HG03025 (cell line): ENCODE measurements around the gene SLC25A11.
"Not testable (repeated sequence)": the region's sequence is repeated elsewhere in the genome, so short reads cannot be mapped to it uniquely, and the experiment has no call there.

Source experiments
- ATAC-seq: cut with Tn5 transposase; IDR thresholded peaks from one replicate; pipeline ENCODE4 v1.9.1; 2021; ENCODE audit warnings: mild to moderate bottlenecking, moderate library complexity; ENCODE audit not compliant: unreplicated experiment, low FRiP score

The SLC25A11 gene

DNA sequence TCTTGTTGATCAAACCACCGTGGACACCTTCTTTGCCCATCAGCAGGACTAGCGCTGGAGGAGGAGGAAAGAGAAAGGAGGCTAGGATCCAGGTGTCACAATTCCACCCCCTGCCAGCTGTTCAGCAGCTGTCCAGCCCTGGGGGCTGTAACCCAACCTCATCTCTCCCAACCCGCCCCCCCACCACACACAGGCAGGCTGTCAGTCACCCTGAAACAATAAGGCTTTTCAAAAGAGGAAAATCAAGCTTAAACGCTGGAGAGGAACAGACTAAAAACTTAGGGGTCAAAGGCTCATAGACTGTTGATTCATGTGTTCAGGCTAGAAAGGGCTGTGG lies 6.1 kb upstream of the SLC25A11 start:
- ATAC-seq: no peak

- ATAC-seq: no peak
These were observed 5.5 kb upstream of the SLC25A11 start for GRCh38 chr17:4945176-4945943.

DNA sequence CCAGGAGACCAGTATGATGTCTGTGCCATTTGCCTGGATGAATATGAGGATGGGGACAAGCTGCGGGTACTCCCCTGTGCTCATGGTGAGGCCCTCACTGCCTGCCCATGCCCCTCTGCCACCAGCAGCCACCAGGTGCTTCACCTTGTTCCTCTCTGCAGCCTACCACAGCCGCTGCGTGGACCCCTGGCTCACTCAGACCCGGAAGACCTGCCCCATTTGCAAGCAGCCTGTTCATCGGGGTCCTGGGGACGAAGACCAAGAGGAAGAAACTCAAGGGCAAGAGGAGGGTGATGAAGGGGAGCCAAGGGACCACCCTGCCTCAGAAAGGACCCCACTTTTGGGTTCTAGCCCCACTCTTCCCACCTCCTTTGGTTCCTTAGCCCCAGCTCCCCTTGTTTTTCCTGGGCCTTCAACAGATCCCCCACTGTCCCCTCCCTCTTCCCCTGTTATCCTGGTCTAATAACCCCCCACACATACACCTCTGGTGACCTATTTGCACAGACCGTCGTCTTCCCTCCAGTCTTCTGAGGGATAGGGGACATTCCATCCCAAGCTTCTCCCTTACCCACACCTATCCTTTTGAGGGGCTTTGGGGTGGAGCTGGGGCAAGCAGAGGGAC lies 4.8 kb upstream of the SLC25A11 start:
- ATAC-seq: no peak

DNA sequence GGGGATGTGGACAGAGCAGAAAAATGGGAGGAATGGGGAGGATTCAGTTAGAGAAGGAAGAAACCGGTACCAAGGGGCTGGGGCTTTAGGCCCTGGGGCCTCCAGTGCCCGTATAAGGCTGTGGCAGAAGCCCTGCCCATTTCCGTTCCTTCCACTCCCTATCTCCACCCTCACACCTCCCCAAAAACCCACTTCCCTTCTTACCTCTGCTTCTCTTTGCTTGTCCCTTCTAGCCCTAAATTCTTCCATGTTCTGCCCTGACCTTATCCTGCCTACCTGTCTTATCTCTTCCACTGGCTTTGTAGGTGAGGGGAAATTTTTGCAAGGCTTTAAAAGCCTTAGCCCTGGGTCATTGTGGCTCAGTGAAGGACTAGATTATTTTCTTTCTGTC lies 4.3 kb upstream of the SLC25A11 start:
- ATAC-seq: no peak

- no peak for ATAC-seq
These were observed 3.1 kb upstream of the SLC25A11 start for GRCh38 chr17:4942760-4943508.

DNA sequence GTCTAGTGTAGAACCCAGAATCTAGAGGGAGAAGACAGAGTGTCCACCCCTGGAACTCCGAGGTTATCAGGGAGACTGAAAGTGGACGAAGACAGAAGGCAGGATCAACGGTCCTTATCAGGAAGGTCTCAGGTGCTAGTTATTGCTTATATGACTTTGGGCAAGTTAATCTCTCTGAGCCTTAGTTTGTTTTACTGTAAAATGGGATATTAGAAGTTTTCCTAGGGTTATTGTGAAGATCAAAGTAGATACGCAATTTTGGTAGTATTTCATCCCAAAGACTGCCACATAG lies 1.4 kb upstream of the SLC25A11 start:
- no peak for ATAC-seq

GRCh38 chr17:4940555-4941318 lies 891 bp upstream of the SLC25A11 start:
- ATAC-seq: no peak

- peak; percentile 7 for ATAC-seq
These were observed 375 bp downstream of the SLC25A11 start for GRCh38 chr17:4939546-4939795.

DNA sequence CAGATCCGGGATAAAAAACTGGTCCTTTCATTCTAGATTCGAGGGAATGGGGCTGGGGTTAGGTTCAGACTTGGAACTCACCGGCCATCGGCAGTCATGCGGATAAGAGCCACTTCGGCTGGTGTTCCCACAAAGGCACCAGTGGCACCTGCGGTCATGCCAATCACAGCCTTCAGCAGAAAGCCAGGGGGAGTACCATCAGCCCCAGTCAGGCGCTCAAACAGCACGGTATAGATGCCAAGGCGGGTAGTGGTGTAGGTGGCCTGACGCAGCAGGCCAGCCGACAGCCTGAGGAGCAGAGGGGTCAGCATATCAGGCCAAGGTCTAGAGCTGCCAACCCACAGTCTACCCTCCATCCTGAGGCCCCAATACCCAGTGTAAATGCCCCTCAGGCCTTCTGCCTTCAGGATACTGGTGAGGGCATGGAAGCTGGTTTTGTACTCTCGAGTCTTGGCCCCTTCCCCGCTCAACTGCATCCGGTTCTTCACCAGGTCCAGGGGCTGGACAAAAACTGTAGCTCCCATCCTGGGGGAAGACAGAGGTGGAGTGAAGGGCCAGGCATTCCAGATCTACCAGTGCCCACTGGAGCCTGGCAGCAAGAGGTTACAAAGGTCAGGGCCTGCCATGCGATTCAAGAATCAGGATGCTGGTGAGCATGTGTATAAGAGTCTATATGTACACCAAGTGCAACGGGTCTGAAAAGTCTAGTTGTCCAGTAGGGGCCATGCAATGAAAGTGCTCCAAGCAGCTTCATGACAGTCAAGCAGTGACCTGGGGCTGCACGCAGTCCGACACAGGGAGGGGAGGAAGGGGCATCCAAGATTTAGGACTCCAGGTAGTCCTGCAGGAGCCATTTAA lies 929 bp downstream of the SLC25A11 start:
- ATAC-seq: no peak

GRCh38 chr17:4938069-4938491 lies 1.8 kb downstream of the SLC25A11 start:
- no peak for ATAC-seq

GRCh38 chr17:4937553-4937952 lies 2.3 kb downstream of the SLC25A11 start:
- ATAC-seq: no peak

DNA sequence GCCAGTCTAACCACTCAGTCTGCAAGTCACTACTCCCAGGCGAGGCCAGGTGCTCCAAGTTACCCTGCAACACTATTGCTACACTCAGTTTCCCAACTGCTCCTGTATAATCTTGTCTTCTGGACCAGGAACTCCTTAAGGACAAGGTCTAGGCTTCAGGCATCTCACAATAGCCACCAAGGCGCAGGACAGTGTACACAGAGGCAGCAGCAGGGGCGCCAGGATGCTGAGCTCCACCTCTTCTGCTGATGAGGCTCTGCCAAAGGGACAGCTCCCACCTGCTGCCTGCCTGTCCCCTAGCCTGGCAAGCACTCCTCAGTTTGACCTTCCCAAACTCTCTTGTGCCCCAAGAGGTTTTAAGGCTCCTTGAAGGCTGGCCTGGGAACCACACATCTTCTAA lies 3.4 kb downstream of the SLC25A11 start:
- no peak for ATAC-seq

DNA sequence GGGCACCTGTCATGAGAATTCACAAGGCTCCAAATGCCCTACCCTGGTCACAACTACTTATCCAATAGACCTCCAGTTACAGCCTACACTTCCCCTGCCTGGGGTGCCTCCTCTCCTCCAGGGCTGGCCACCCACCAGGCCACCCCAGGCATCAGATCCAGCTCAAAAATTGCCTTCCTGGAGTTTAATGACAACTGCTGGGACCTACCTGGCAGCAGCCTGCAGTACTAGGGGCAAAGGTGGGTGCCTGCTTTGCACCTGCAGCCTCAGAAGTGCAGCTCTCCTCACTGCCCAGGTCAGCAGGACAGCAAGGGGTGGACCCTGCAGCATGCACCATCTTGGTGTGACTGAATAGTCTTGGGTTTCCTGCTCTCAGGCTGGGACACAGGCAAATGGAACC lies 4.2 kb downstream of the SLC25A11 start:
- ATAC-seq: no peak

DNA sequence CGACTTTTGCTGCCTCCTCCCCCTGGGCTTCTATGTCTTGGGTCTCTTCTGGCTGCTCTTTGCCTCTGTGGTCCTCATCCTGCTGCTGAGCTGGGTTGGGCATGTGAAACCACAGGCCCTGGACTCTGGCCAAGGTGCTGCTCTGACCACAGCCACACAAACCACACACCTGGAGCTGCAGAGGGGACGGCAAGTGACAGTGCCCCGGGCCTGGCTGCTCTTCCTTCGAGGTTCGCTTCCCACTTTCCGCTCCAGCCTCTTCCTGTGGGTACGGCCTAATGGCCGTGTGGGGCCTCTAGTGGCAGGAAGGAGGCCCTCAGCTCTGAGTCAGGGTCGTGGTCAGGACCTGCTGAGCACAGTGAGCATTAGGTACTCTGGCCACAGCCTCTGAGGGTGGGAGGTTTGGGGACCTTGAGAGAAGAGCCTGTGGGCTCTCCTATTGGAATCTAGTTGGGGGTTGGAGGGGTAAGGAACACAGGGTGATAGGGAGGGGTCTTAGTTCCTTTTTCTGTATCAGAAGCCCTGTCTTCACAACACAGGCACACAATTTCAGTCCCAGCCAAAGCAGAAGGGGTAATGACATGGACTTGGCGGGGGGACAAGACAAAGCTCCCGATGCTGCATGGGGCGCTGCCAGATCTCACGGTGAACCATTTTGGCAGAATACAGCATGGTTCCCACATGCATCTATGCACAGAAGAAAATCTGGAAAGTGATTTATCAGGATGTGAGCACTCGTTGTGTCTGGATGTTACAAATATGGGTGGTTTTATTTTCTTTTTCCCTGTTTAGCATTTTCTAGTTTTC lies 5.5 kb downstream of the SLC25A11 start:
- ATAC-seq: no peak

GRCh38 chr17:4933646-4934045 lies 6.2 kb downstream of the SLC25A11 start:
- ATAC-seq: no peak

GRCh38 chr17:4932756-4933155 lies 7.1 kb downstream of the SLC25A11 start:
- ATAC-seq: no peak

DNA sequence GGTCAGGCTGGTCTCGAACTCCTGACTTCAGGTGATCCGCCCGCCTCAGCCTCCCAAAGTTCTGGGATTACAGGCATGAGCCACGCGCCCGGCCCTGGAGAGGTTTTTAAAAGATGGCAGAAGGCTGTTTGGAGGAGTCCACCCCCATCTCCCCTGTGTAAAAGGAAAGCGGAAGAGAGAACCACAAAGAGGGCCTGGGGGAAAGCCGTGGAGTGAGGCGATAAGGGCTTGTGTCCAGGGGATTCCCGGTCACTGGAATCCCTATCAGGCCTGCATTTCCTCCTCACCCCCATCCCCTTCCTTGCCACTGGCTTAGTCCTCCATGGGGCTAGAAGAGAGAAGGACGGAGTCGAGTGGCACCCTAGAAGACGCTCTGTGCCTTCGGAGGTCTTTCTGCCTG lies 7.9 kb downstream of the SLC25A11 start, which contains the start of gene GP1BA:
Gene GP1BA, plus strand, starts transcription at position 315 of the 400 bp plus-strand sequence. CDS start 328 bp downstream, outside the sequence.
- ATAC-seq: no peak

- no peak for ATAC-seq
These were observed 11.0 kb downstream of the SLC25A11 start for GRCh38 chr17:4928881-4929280.

DNA sequence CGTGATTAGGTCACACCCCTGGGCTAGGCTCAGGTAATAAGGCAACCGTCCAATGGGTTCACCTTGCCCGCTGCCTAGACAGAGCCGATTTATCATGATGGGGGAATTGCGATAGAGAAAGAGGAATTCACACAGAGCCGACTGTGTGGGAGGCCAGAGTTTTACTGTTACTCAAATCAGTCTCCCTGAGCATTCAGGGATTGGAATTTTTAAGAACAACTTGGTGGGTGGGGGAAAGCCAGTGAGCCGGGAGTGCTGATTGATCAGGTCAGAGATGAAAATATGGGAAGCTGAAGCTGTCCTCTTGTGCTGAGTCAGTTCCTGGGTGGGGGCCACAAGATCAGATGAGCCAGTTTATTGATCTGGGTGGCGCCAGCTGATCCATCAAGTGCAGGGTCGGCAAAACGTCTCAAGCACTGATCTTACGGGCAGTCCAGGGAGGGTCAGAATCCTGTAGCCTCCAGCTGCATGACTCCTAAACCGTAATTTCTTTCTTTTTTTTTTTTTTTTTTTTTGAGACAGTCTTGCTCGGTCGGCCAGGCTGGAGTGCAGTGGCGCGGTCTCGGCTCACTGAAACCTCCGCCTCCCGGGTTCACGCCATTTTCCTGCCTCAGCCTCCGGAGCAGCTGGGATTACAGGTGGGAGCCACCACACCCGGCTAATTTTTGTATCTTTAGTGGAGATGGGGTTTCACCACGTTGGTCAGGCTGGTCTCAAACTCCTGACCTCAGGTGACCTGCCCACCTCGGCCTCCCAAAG lies 13.1 kb downstream of the SLC25A11 start:
- ATAC-seq: not testable (repeated sequence)
